GM12891 (cell line): Measurements from ENCODE around the gene MRAP.

ENCODE experiments used
- PAX5 ChIP-seq: IDR thresholded peaks from 2 replicates; pipeline ENCODE4 v1.6.1; 2011; ENCODE audit warnings: low read length, moderate library complexity, mild to moderate bottlenecking; ENCODE audit not compliant: insufficient read depth, severe bottlenecking
- POLR2A ChIP-seq: IDR thresholded peaks from 2 replicates; pipeline ENCODE4 v1.6.1; 2011; ENCODE audit warnings: low read depth, low read length, control low read depth
- POLR2AphosphoS5 ChIP-seq: IDR thresholded peaks from 2 replicates; pipeline ENCODE4 v1.6.1; 2011; ENCODE audit warnings: low read depth, low read length, control low read depth
- POU2F2 ChIP-seq: IDR thresholded peaks from 2 replicates; pipeline ENCODE4 v1.6.1; 2011; ENCODE audit warnings: low read depth, mild to moderate bottlenecking, control low read depth, low read length, moderate library complexity
- TAF1 ChIP-seq: IDR thresholded peaks from 2 replicates; pipeline ENCODE4 v1.6.1; 2011; ENCODE audit warnings: low read depth, low read length, control low read depth

DNA sequence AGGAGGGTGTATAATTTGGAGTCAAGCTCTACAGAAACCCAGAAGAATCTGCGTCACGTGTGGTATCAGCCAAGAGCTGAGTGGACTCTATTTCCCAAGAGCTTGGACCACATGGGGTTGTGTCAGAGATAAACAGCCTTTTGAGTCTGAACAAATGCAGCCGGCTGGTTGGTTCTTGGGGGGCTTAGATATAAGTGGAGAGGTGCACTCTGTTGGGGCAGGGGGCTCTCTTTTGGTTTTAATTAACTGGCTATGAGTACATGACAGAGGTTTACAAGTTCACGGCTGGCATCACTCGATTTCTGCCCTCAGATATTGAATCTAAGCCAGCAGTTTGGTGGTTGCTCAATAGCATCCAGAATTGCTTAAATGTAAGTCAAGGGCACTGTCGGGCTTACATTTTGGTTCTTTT lies 501 bp upstream of the MRAP start:
- TF ChIP-seq POLR2AphosphoS5 (no peak), TAF1 (no peak), POLR2A (no peak), POU2F2 (no peak), PAX5 (no peak)
